Muscle of arm (tissue), 12 donors: ENCODE data around the gene RAD51. TPM values are rescaled to one million over a fixed set of nuclear protein-coding genes. Genes with fewer than 3 reads are reported as not detected.

ENCODE experiments used
- DNase-seq: peaks from one replicate; pipeline ENCODE4 v3.0.0-alpha.2; 2013
- polyA plus RNA-seq, 12 donors: library from polyadenylated mRNA; unstranded; fragments of 120-200 nt; gene quantifications; one replicate each; pipeline ENCODE4 v1.2.1, GENCODE V29; 2013; ENCODE audit not compliant: insufficient read length in 12 of 12

The RAD51 gene
- polyA plus RNA-seq, 12 donors, result 5.3 to 12.9 (median 9.0) TPM; not detected in 1

- no peak for DNase-seq
These were observed 21.2 kb downstream of the RAD51 start for GRCh38 chr15:40716165-40716564.

GRCh38 chr15:40721701-40722100 lies 26.7 kb downstream of the RAD51 start:
- no peak for DNase-seq

GRCh38 chr15:40722354-40722753 lies 27.4 kb downstream of the RAD51 start:
- no peak for DNase-seq

- DNase-seq, result no peak
These were observed 28.0 kb downstream of the RAD51 start for GRCh38 chr15:40722934-40723333.

- no peak for DNase-seq
These were observed 28.9 kb downstream of the RAD51 start for GRCh38 chr15:40723919-40724318.

- DNase-seq, result peak; percentile 24
These were observed 36.1 kb downstream of the RAD51 start for GRCh38 chr15:40731034-40731433.

- DNase-seq, result no peak
These were observed 41.6 kb downstream of the RAD51 start for GRCh38 chr15:40736575-40736974.

GRCh38 chr15:40737048-40737447 lies 42.1 kb downstream of the RAD51 start:
- no peak for DNase-seq

GRCh38 chr15:40739047-40739446 lies 44.1 kb downstream of the RAD51 start:
- DNase-seq, result no peak

GRCh38 chr15:40739854-40740253 lies 44.9 kb downstream of the RAD51 start:
- DNase-seq, result no peak

- no peak for DNase-seq
These were observed 48.5 kb downstream of the RAD51 start for GRCh38 chr15:40743485-40743901.

GRCh38 chr15:40743921-40744814 lies 49.2 kb downstream of the RAD51 start:
- no peak for DNase-seq

GRCh38 chr15:40744815-40745152 lies 49.8 kb downstream of the RAD51 start:
- no peak for DNase-seq

GRCh38 chr15:40746916-40747418 lies 52.0 kb downstream of the RAD51 start:
- DNase-seq, result no peak

- DNase-seq, result no peak
These were observed 53.0 kb downstream of the RAD51 start for GRCh38 chr15:40747685-40748631.

- no peak for DNase-seq
These were observed 54.2 kb downstream of the RAD51 start for GRCh38 chr15:40749151-40749630.

GRCh38 chr15:40750885-40751284 lies 55.9 kb downstream of the RAD51 start:
- no peak for DNase-seq

- DNase-seq, result no peak
These were observed 56.8 kb downstream of the RAD51 start for GRCh38 chr15:40751745-40752144.

GRCh38 chr15:40754574-40754882 lies 59.6 kb downstream of the RAD51 start:
- no peak for DNase-seq

GRCh38 chr15:40754883-40755811 lies 60.2 kb downstream of the RAD51 start, which contains the start of gene RMDN3:
RMDN3 (minus strand) TSS chr15:40755254; CDS start chr15:40754783, 471 bp downstream.
- DNase-seq, result peak; percentile 98

- DNase-seq, result no peak
These were observed 60.8 kb downstream of the RAD51 start for GRCh38 chr15:40755812-40756208.
